GM21367 (cell line): ENCODE data around the gene PNKD.

Experiments
- ATAC-seq: cut with Tn5 transposase; IDR thresholded peaks from one replicate; pipeline ENCODE4 v1.9.1; 2021; ENCODE audit not compliant: unreplicated experiment

PNKD gene

GRCh38 chr2:218395456-218395825 lies 125.1 kb downstream of the PNKD start:
- no peak for ATAC-seq

GRCh38 chr2:218395826-218396687 lies 125.7 kb downstream of the PNKD start:
- ATAC-seq = peak; percentile 38
